NCI-H187 (cell line): ENCODE results near the gene NTMT2.

ENCODE experiments used
- DNase-seq, 2 experiments: peaks; one replicate each; lab custom pipeline; 2025; lab: John Stamatoyannopoulos, UW

The NTMT2 gene

GRCh38 chr1:170210142-170210541 is 64.4 kb downstream of the NTMT2 start:
- DNase-seq = no peak

- no peak for DNase-seq
Measured at GRCh38 chr1:170213596-170213995, 67.8 kb downstream of the NTMT2 start.

GRCh38 chr1:170214117-170215032 is 68.6 kb downstream of the NTMT2 start:
- no peak for DNase-seq

- no peak for DNase-seq
Measured at GRCh38 chr1:170215072-170215885, 69.5 kb downstream of the NTMT2 start.

- DNase-seq = no peak
Measured at GRCh38 chr1:170217517-170218256, 71.9 kb downstream of the NTMT2 start.

- no peak for DNase-seq
Measured at GRCh38 chr1:170218257-170218650, 72.5 kb downstream of the NTMT2 start.
